ENCODE results near the gene GNG7.

GRCh38 chr19:2483084-2483483 lies 219.4 kb downstream of the GNG7 start:
- TF ChIP-seq CTCF (IDR thresholded peaks at IDR 0.05; ENCODE audit: low read depth, low read length, poor library complexity, severe bottlenecking) = no peak
- TF ChIP-seq EZH2phosphoT487 (IDR thresholded peaks at IDR 0.05; ENCODE audit: borderline replicate concordance, low read length) = no peak

Measured in DOHH2 (cell line).